OCI-LY1 (cell line): ENCODE measurements around the gene SF3B3.

Experiments used
- H2AFZ ChIP-seq: fragments of 200-600 bp; sonication (generic), shearing (Covaris generic); 2 replicates; pipeline ENCODE4 v1.6.0; 2014; ENCODE audit warnings: antibody characterized with exemption, mild to moderate bottlenecking, low read length
- H3F3A ChIP-seq: fragments of 200-600 bp; sonication (generic), shearing (Covaris generic); 2 replicates; pipeline ENCODE4 v1.6.0; 2014; ENCODE audit warnings: mild to moderate bottlenecking, antibody characterized with exemption, low read length, moderate library complexity; ENCODE audit not compliant: insufficient read depth
- H3K27ac ChIP-seq: fragments of 200-600 bp; sonication (generic); 2 replicates; pipeline ENCODE4 v1.5.1; 2014; ENCODE audit warnings: low read length, mixed run types, mild to moderate bottlenecking, low read depth; ENCODE audit not compliant: poor library complexity, severe bottlenecking
- H3K27me3 ChIP-seq: fragments of 200-600 bp; sonication (generic); 2 replicates; pipeline ENCODE4 v1.6.0; 2014; ENCODE audit warnings: antibody characterized with exemption, mild to moderate bottlenecking, low read length, moderate library complexity; ENCODE audit not compliant: insufficient read depth
- H3K36me3 ChIP-seq: fragments of 200-600 bp; sonication (generic); 2 replicates; pipeline ENCODE4 v1.6.1; 2014; ENCODE audit warnings: mild to moderate bottlenecking, antibody characterized with exemption, low read length, moderate library complexity, mixed read lengths; ENCODE audit not compliant: insufficient read depth
- H3K4me1 ChIP-seq: fragments of 200-600 bp; sonication (generic); 2 replicates; pipeline ENCODE4 v1.5.1; 2014; ENCODE audit warnings: mild to moderate bottlenecking, low read length, moderate library complexity; ENCODE audit not compliant: insufficient read depth, severe bottlenecking
- H3K4me2 ChIP-seq: fragments of 200-600 bp; sonication (generic), shearing (Covaris generic); 2 replicates; pipeline ENCODE4 v1.6.1; 2014; ENCODE audit warnings: low read length
- H3K4me3 ChIP-seq: fragments of 200-600 bp; sonication (generic); 2 replicates; pipeline ENCODE4 v1.5.1; 2014; ENCODE audit warnings: low read length, low read depth, mild to moderate bottlenecking, mixed read lengths; ENCODE audit not compliant: poor library complexity, severe bottlenecking
- H3K79me2 ChIP-seq: fragments of 200-600 bp; shearing (Covaris generic); 2 replicates; pipeline ENCODE4 v1.6.1; 2016; ENCODE audit warnings: mixed run types, low read length, mixed read lengths; ENCODE audit not compliant: insufficient read depth
- H3K9ac ChIP-seq: fragments of 200-600 bp; sonication (generic), shearing (Covaris generic); 2 replicates; pipeline ENCODE4 v1.6.1; 2014; ENCODE audit warnings: mild to moderate bottlenecking, low read length, mixed read lengths
- H3K9me2 ChIP-seq: fragments of 200-600 bp; sonication (generic), shearing (Covaris generic); 2 replicates; pipeline ENCODE4 v1.6.1; 2014; ENCODE audit warnings: low read depth, mild to moderate bottlenecking, low read length, mixed read lengths
- H3K9me3 ChIP-seq: fragments of 200-600 bp; shearing (Covaris generic); 2 replicates; pipeline ENCODE4 v1.6.1; 2014; ENCODE audit warnings: low read length, mixed read lengths
- H4K20me1 ChIP-seq: fragments of 200-600 bp; sonication (generic), shearing (Covaris generic); 2 replicates; pipeline ENCODE4 v1.6.0; 2016; ENCODE audit warnings: mild to moderate bottlenecking, low read length; ENCODE audit not compliant: insufficient read depth
- CTCF ChIP-seq: fragments of 200-600 bp; sonication (generic), shearing (Covaris generic); IDR thresholded peaks from 2 replicates; pipeline ENCODE4 v1.5.1; 2017; ENCODE audit warnings: mild to moderate bottlenecking, antibody characterized with exemption, low read length, moderate library complexity, mixed read lengths
- EZH2 ChIP-seq: fragments of 200-600 bp; sonication (generic), shearing (Covaris generic); IDR thresholded peaks from 2 replicates; pipeline ENCODE4 v1.8.0; 2017; ENCODE audit warnings: borderline replicate concordance, mixed run types, mild to moderate bottlenecking, antibody characterized with exemption, low read length, moderate library complexity, mixed read lengths

SF3B3 gene

GRCh38 chr16:70602831-70603230, 79.2 kb downstream of the SF3B3 start:
- Histone ChIP-seq H2AFZ (no peak overlapping the region), H3K79me2 (no peaks in the 10 kb centered on the region), H3K4me3 (no peak overlapping the region), H3F3A (no peaks in the 10 kb centered on the region), H3K9me3 (no peaks in the 10 kb centered on the region), H3K4me2 (no peak overlapping the region), H4K20me1 (no peaks in the 10 kb centered on the region), H3K27ac (no peak overlapping the region), H3K36me3 (no peaks in the 10 kb centered on the region), H3K27me3 (no peaks in the 10 kb centered on the region; the same call in 1 of the 2 replicates), H3K9me2 (no peaks in the 10 kb centered on the region), H3K9ac (no peak overlapping the region), H3K4me1 (no peaks in the 10 kb centered on the region)
- TF ChIP-seq EZH2 (no peak), CTCF (no peak)

- Histone ChIP-seq H3K4me3 (no peak overlapping the region), H3K9ac (no peak overlapping the region), H2AFZ (no peak overlapping the region), H4K20me1 (no peaks in the 10 kb centered on the region), H3K4me1 (no peaks in the 10 kb centered on the region), H3K79me2 (no peaks in the 10 kb centered on the region), H3K9me2 (no peaks in the 10 kb centered on the region), H3K36me3 (no peaks in the 10 kb centered on the region), H3K4me2 (no peak overlapping the region), H3K27me3 (no peaks in the 10 kb centered on the region; the same call in 1 of the 2 replicates), H3K27ac (no peak overlapping the region), H3F3A (no peaks in the 10 kb centered on the region), H3K9me3 (no peaks in the 10 kb centered on the region)
- TF ChIP-seq CTCF, result no peak
- TF ChIP-seq EZH2, result no peak
These were observed 81.0 kb downstream of the SF3B3 start for GRCh38 chr16:70604407-70605282.

GRCh38 chr16:70605283-70605657, 81.7 kb downstream of the SF3B3 start:
- Histone ChIP-seq H3K27ac (no peak overlapping the region), H2AFZ (no peak overlapping the region), H3K4me1 (no peaks in the 10 kb centered on the region), H3K36me3 (no peaks in the 10 kb centered on the region), H4K20me1 (no peaks in the 10 kb centered on the region), H3K9ac (no peak overlapping the region), H3K4me3 (no peak overlapping the region), H3K9me2 (no peaks in the 10 kb centered on the region), H3F3A (no peaks in the 10 kb centered on the region), H3K79me2 (no peaks in the 10 kb centered on the region), H3K27me3 (no peaks in the 10 kb centered on the region; the same call in 1 of the 2 replicates), H3K4me2 (no peak overlapping the region), H3K9me3 (no peaks in the 10 kb centered on the region)
- TF ChIP-seq EZH2 (no peak), CTCF (no peak)
